Suprapubic skin (tissue), 3 donors: ENCODE results near the gene MYADM.

Source experiments
- POLR2A ChIP-seq, 2 donors: fragments of 450-650 bp; IDR thresholded peaks; one replicate each; pipeline ENCODE4 v1.6.1; 2017; ENCODE audit warnings: antibody characterized with exemption in 2 of 2, mild to moderate bottlenecking in 2 of 2, moderate library complexity in 2 of 2
- TF ChIP-seq, protein P1 (sequence below), 2 donors: fragments of 200-600 bp in 1 of 2; fragments of 450-650 bp in 1 of 2; sonication (generic) in 1 of 2; IDR thresholded peaks; one replicate each; pipeline ENCODE4 v1.5.1; 2016 to 2019; ENCODE audit warnings: antibody characterized with exemption in 2 of 2, mild to moderate bottlenecking in 1 of 2, moderate library complexity in 1 of 2

GRCh38 chr19:53865918-53866864, 1.5 kb upstream of the MYADM start:
- TF ChIP-seq, protein P1, sequence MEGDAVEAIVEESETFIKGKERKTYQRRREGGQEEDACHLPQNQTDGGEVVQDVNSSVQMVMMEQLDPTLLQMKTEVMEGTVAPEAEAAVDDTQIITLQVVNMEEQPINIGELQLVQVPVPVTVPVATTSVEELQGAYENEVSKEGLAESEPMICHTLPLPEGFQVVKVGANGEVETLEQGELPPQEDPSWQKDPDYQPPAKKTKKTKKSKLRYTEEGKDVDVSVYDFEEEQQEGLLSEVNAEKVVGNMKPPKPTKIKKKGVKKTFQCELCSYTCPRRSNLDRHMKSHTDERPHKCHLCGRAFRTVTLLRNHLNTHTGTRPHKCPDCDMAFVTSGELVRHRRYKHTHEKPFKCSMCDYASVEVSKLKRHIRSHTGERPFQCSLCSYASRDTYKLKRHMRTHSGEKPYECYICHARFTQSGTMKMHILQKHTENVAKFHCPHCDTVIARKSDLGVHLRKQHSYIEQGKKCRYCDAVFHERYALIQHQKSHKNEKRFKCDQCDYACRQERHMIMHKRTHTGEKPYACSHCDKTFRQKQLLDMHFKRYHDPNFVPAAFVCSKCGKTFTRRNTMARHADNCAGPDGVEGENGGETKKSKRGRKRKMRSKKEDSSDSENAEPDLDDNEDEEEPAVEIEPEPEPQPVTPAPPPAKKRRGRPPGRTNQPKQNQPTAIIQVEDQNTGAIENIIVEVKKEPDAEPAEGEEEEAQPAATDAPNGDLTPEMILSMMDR (IDR thresholded peaks at IDR 0.05): no peak
- TF ChIP-seq POLR2A (IDR thresholded peaks at IDR 0.05): peak in 1 of 2 donors; percentile 70
